Uterus (tissue), 2 donors: ENCODE measurements around the gene MPPED1.

Experiments
- POLR2A ChIP-seq, 2 donors: fragments of 450-650 bp; IDR thresholded peaks; one replicate each; pipeline ENCODE4 v1.6.1; 2016; ENCODE audit warnings: antibody characterized with exemption in 2 of 2, mild to moderate bottlenecking in 1 of 2, moderate library complexity in 1 of 2
- TF ChIP-seq, protein P1 (sequence below), 4 experiments: fragments of 200-600 bp in 2 of 4; fragments of 450-650 bp in 2 of 4; sonication (generic) in 2 of 4; IDR thresholded peaks; one replicate each; pipeline ENCODE4 v1.5.1; 2016 to 2019; ENCODE audit warnings: antibody characterized with exemption in 4 of 4, mild to moderate bottlenecking in 2 of 4, moderate library complexity in 1 of 4

DNA sequence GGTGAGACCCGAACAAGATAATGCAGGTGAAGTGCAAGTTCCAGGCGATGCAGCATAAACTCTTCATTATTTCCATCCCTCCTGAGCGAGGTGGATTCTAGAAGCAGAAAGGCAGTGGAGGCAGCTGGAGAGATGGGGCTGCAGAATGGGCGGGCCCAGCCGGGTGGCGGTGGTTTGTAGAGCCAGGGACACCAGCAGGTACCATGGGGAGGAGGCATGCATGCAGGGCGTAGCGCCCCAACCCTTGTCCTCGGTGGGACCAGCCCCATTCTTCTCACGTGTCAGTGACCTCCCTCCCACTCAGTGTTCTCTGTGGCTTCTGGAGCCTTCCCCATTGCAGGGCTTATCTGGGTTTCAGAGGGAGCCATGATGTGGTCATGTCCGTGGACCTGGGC is 38.0 kb downstream of the MPPED1 start:
- TF ChIP-seq, protein P1, sequence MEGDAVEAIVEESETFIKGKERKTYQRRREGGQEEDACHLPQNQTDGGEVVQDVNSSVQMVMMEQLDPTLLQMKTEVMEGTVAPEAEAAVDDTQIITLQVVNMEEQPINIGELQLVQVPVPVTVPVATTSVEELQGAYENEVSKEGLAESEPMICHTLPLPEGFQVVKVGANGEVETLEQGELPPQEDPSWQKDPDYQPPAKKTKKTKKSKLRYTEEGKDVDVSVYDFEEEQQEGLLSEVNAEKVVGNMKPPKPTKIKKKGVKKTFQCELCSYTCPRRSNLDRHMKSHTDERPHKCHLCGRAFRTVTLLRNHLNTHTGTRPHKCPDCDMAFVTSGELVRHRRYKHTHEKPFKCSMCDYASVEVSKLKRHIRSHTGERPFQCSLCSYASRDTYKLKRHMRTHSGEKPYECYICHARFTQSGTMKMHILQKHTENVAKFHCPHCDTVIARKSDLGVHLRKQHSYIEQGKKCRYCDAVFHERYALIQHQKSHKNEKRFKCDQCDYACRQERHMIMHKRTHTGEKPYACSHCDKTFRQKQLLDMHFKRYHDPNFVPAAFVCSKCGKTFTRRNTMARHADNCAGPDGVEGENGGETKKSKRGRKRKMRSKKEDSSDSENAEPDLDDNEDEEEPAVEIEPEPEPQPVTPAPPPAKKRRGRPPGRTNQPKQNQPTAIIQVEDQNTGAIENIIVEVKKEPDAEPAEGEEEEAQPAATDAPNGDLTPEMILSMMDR (IDR thresholded peaks at IDR 0.05) = no peak
- no peak for TF ChIP-seq POLR2A (IDR thresholded peaks at IDR 0.05)
